Heart right ventricle (tissue), 16 donors: ENCODE results near the gene CPNE2. TPM values are rescaled to one million over a fixed set of nuclear protein-coding genes. Genes with fewer than 3 reads are reported as not detected.
A peak's percentile ranks its signal among the peaks of the same experiment; 100 is the strongest.

Source experiments
- ATAC-seq, 8 donors: fragments of 200-7000 bp; cut with Tn5 transposase; one replicate each; pipeline ENCODE4 v1.9.1; 2020; ENCODE audit warnings: mild to moderate bottlenecking in 8 of 8, moderate library complexity in 8 of 8, moderate number of reproducible peaks in 1 of 8
- DNase-seq, 2 donors: peaks; one replicate each; pipeline ENCODE4 v3.0.0-alpha.2; 2020
- H3K27ac ChIP-seq, 10 donors: fragments of 200-600 bp; sonication (generic) in 2 of 10; one replicate each; pipeline versions ENCODE4 v1.5.0 to v1.8.0; 2020 to 2022; ENCODE audit warnings: mild to moderate bottlenecking in 3 of 10
- H3K27me3 ChIP-seq, 7 donors: fragments of 200-600 bp; one replicate each; pipeline ENCODE4 v1.8.0; 2021 to 2022; ENCODE audit warnings: mild to moderate bottlenecking in 2 of 7
- H3K36me3 ChIP-seq, 9 donors: fragments of 200-600 bp; sonication (generic) in 1 of 9; one replicate each; pipeline versions ENCODE4 v1.5.0 to v1.8.0; 2020 to 2022; ENCODE audit warnings: mild to moderate bottlenecking in 2 of 9
- H3K4me1 ChIP-seq, 9 donors: fragments of 200-600 bp; sonication (generic) in 1 of 9; one replicate each; pipeline versions ENCODE4 v1.5.0 to v1.8.0; 2020 to 2022; ENCODE audit warnings: mild to moderate bottlenecking in 4 of 9
- H3K4me3 ChIP-seq, 10 donors: fragments of 200-600 bp; sonication (generic) in 2 of 10; one replicate each; pipeline versions ENCODE4 v1.5.0 to v1.8.0; 2020 to 2022; ENCODE audit warnings: mild to moderate bottlenecking in 7 of 10, moderate library complexity in 2 of 10
- H3K9me3 ChIP-seq, 11 donors: fragments of 200-600 bp in 10 of 11; sonication (generic) in 2 of 11; one replicate each; pipeline versions ENCODE4 v1.5.0 to v1.8.0; 2013 to 2022; ENCODE audit warnings: mild to moderate bottlenecking in 2 of 11, control low read depth in 1 of 11, moderate library complexity in 1 of 11
- CTCF ChIP-seq, 9 donors: fragments of 200-600 bp; sonication (generic) in 2 of 9; IDR thresholded peaks; one replicate each; pipeline versions ENCODE4 v1.5.0 to v1.8.0; 2021 to 2022; ENCODE audit warnings: antibody characterized with exemption in 9 of 9, mild to moderate bottlenecking in 5 of 9, moderate library complexity in 1 of 9
- WGBS, 2 donors: extraction: QIAGEN DNeasy Blood & Tissue Kit; methylation state at CpG; one replicate each; pipeline ENCODE4 v1.1.7; 2013; ENCODE audit warnings: inconsistent platforms in 1 of 2; 5-methylcytosine and 5-hydroxymethylcytosine counted together
- intact Hi-C, 10 donors: fragments of 100-400 bp; cut with DNase I; formaldehyde crosslinking; loops; one replicate each; pipeline versions ENCODE4 v1.11.1 to v1.14.2; 2022
- polyA plus RNA-seq, 2 donors: library from polyadenylated mRNA; stranded (reverse); fragments of 200-250 nt; gene quantifications; one replicate each; pipeline ENCODE4 v1.2.3, GENCODE V29; 2013
- total RNA-seq, 10 donors: library from RNA; stranded (reverse); fragmentation: NEBNext Ultra II Directional in 3 of 10; extraction: Animal tissue kit (Norgen Biotek cat#: 25700) in 3 of 10; gene quantifications; one replicate each; pipeline versions ENCODE4 v1.2.1 to v1.2.4, GENCODE V29; 2021 to 2023
- donor health status: Arrhythmogenic right ventricular cardiomyopathy.
- donor health status: ischemic (EF 13 %, LVEDD 7.1; RV severe dilation, severe dysfunction).
- donor health status: healthy with polysubstance abuse.
- donor health status: DM: no; HTN: yes; CAD: no.
- donor health status: DM: no; HTN: no; CAD: no.
- donor health status: ischemic (EF 25% LVEDD 6.9; RV normal size, moderate dysfunction).
- donor health status: ischemic (EF 25% LVEDD 5.7; RV mildly dilated, moderate dysfunction).
- donor health status: healthy.
- donor health status: DM: yes; HTN: yes; CAD: no.
- donor health status: Ischemic cardiomyopathy.
- donor health status: ischemic (EF 35%, LVEDD 5.7; RV mildly dilated, moderate dysfunction).
- donor health status: nonischemic (EF 11% LVEDD 7.7; RV severe dilation, severe dysfunction).
- donor health status: DM: yes; HTN: yes; CAD: no.
- donor health status: PGD.
- donor health status: ischemic (EF 29% LVEDD 5.4; RV normal size, mild dysfunction).
- donor health status: nonischemic (EF 23%, LVEDD 6.1; RV moderate dilation, normal function).

CPNE2 gene
- total and polyA plus RNA-seq, 12 donors, result 6.5 to 32.1 (median 11.0) TPM

GRCh38 chr16:57165483-57165882, 73.1 kb downstream of the CPNE2 start:
- Histone ChIP-seq H3K9me3 (no peaks in the 10 kb centered on the region), H3K36me3 (peaks cover 0 to 94% (median 31%) of the 10 kb centered on the region in 9 donors), H3K27ac (peak overlapping the region in 1 of 10 donors; percentile 66), H3K4me3 (no peak overlapping the region), H3K27me3 (no peaks in the 10 kb centered on the region), H3K4me1 (peaks cover 0 to 34% (median 20%) of the 10 kb centered on the region in 9 donors)
- intact Hi-C loops, result loop anchor here in 5 of 10 donors (5.0 to 10.0 kb wide), 5 partner anchors 78 to 301 kb away; partner anchors contain the start of gene SLC12A3 (in 2 of the 5)
- TF ChIP-seq CTCF (IDR thresholded peaks at IDR 0.05), result no peak
- DNase-seq (no peak), ATAC-seq (no peak)
- 92% methylated on average over 5 of the region's 5 CpGs for WGBS, 2 donors

DNA sequence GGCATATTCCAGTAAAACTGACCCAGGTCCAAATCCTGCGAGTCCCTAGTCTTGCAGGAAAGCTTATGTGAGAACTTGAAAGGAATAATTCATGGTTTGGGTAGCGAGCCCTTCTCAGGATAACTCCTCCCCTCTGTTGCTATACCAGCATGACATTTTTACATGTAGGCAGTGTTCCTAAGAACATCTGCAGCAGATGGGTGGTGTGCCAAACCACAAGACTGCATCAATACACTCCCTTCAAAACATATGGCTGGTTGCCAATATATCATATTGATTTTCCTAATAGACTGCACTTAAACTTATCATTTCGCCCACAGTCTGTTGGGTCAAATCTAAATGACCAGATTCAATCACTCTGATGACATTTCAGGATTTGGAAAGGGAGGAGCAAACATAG, 73.6 kb downstream of the CPNE2 start:
- WGBS, 2 donors, result 92 to 99% methylated on average over 3 of the region's 3 CpGs
- Histone ChIP-seq H3K4me1 (peaks cover 0 to 30% (median 20%) of the 10 kb centered on the region in 9 donors), H3K27ac (peak overlapping the region in 1 of 10 donors; percentile 66), H3K27me3 (no peaks in the 10 kb centered on the region), H3K4me3 (no peak overlapping the region), H3K9me3 (no peaks in the 10 kb centered on the region), H3K36me3 (peaks cover 0 to 94% (median 33%) of the 10 kb centered on the region in 9 donors)
- DNase-seq, result no peak
- ATAC-seq, result no peak
- TF ChIP-seq CTCF (IDR thresholded peaks at IDR 0.05), result no peak
- intact Hi-C loops, result loop anchor here in 8 of 10 donors (2.0 to 10.0 kb wide), 8 partner anchors 73 to 301 kb away; partner anchors contain the start of genes SLC12A3 (in 2 of the 8) and CPNE2 (in 1 of the 8)

- no peak for TF ChIP-seq CTCF (IDR thresholded peaks at IDR 0.05)
- no peaks in the 10 kb centered on the region for H3K9me3 ChIP-seq
- H3K4me1 ChIP-seq, result peaks cover 0 to 28% (median 20%) of the 10 kb centered on the region in 9 donors
- H3K4me3 ChIP-seq, result no peak overlapping the region
- DNase-seq (no peak), ATAC-seq (peak in 4 of 8 donors; percentile 6 to 18 (median 10))
- H3K27me3 ChIP-seq, result no peaks in the 10 kb centered on the region
- intact Hi-C loops, result loop anchor here in 8 of 10 donors (2.0 to 10.0 kb wide), 8 partner anchors 74 to 302 kb away; partner anchors contain the start of genes SLC12A3 (in 2 of the 8) and CPNE2 (in 1 of the 8)
- H3K36me3 ChIP-seq, result peaks cover 0 to 94% (median 38%) of the 10 kb centered on the region in 9 donors
- peak overlapping the region in 4 of 10 donors; percentile 2 to 66 (median 24) for H3K27ac ChIP-seq
Measured at GRCh38 chr16:57166451-57166850, 74.1 kb downstream of the CPNE2 start.

DNA sequence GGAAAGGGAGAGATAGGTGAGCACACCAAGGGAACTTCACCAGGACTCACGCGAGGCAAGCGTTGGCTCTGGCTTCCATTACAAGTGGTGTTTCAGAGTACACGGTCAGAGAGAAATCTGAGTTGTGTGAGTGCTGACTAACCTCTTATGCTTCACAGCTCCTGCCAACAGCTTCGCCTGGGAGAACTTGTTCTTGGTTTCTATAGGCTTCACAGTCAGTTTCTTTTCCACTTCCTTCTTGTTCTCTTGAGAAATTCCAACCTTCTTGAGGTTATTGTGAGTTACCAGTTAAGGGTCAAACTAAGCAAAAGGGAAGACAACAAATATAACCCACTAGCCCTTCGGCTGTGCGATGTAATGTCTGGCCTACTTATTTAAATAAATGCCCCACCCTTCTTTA, 74.6 kb downstream of the CPNE2 start:
- Histone ChIP-seq H3K9me3 (no peaks in the 10 kb centered on the region), H3K4me3 (no peak overlapping the region), H3K36me3 (peaks cover 0 to 94% (median 43%) of the 10 kb centered on the region in 9 donors), H3K27me3 (no peaks in the 10 kb centered on the region), H3K27ac (peak overlapping the region in 4 of 10 donors; percentile 2 to 66 (median 24)), H3K4me1 (peaks cover 0 to 28% (median 20%) of the 10 kb centered on the region in 9 donors)
- ATAC-seq (peak; percentile 66 to 94 (median 82)), DNase-seq (no peak)
- intact Hi-C loops, result loop anchor here in 8 of 10 donors (2.0 to 10.0 kb wide), 8 partner anchors 74 to 302 kb away; partner anchors contain the start of genes SLC12A3 (in 2 of the 8) and CPNE2 (in 1 of the 8)
- no peak for TF ChIP-seq CTCF (IDR thresholded peaks at IDR 0.05)
- WGBS, 2 donors, result 50 to 59% methylated on average over 7 of the region's 7 CpGs
